Keratinocyte (primary cell): ENCODE results near the gene ZNF275. TPM values are rescaled to one million over a fixed set of nuclear protein-coding genes. Genes with fewer than 3 reads are reported as not detected.

ENCODE experiments used
- DNase-seq: peaks from one replicate; pipeline ENCODE4 v3.0.0-alpha.2; 2011; ENCODE audit warnings: low read depth, missing footprints, low spot score
- FAIRE-seq: peaks from 2 replicates; lab custom pipeline; 2011; peaks lifted over from hg19 to GRCh38; lab: Jason Lieb, UNC
- H2AFZ ChIP-seq: 2 replicates; pipeline ENCODE4 v1.6.0; 2012; ENCODE audit warnings: low read length, control low read depth, inconsistent platforms; ENCODE audit not compliant: control insufficient read depth
- H3K27ac ChIP-seq: 2 replicates; pipeline ENCODE4 v1.5.1; 2011; ENCODE audit warnings: low read length; ENCODE audit not compliant: control insufficient read depth, insufficient read depth
- H3K27me3 ChIP-seq: 3 replicates; pipeline ENCODE4 v1.6.0; 2011; ENCODE audit warnings: low read length; ENCODE audit not compliant: control insufficient read depth, insufficient read depth; ENCODE audit errors: extremely low read depth
- H3K36me3 ChIP-seq, 2 experiments: 2 replicates in 1 of 2; 3 replicates in 1 of 2; pipeline ENCODE4 v1.5.1; 2011; ENCODE audit warnings: low read length in 2 of 2, mild to moderate bottlenecking in 1 of 2; ENCODE audit not compliant: control insufficient read depth in 2 of 2, insufficient read depth in 2 of 2; ENCODE audit errors: extremely low read depth in 1 of 2
- H3K4me1 ChIP-seq: 3 replicates; pipeline ENCODE4 v1.5.1; 2011; ENCODE audit warnings: low read length; ENCODE audit not compliant: control insufficient read depth, insufficient read depth; ENCODE audit errors: extremely low read depth
- H3K4me2 ChIP-seq: 3 replicates; pipeline ENCODE4 v1.6.0; 2011; ENCODE audit warnings: low read depth, low read length; ENCODE audit not compliant: control insufficient read depth, insufficient read depth; ENCODE audit errors: extremely low read depth
- H3K4me3 ChIP-seq, 3 experiments: fragments of 200-600 bp in 1 of 3; sonication (generic) in 1 of 3; 2 replicates in 2 of 3; 3 replicates in 1 of 3; pipeline ENCODE4 v1.5.1; 2011 to 2016; ENCODE audit warnings: low read length in 3 of 3, mild to moderate bottlenecking in 3 of 3, control low read depth in 2 of 3, inconsistent platforms in 1 of 3, low read depth in 1 of 3, mixed read lengths in 1 of 3, mixed run types in 1 of 3, moderate library complexity in 1 of 3; ENCODE audit not compliant: control insufficient read depth in 2 of 3, insufficient read depth in 2 of 3; ENCODE audit errors: extremely low read depth in 1 of 3
- H3K79me2 ChIP-seq: 2 replicates; pipeline ENCODE4 v1.6.0; 2012; ENCODE audit warnings: low read length; ENCODE audit not compliant: control insufficient read depth, insufficient read depth
- H3K9ac ChIP-seq: 3 replicates; pipeline ENCODE4 v1.6.0; 2011; ENCODE audit warnings: low read length; ENCODE audit not compliant: control insufficient read depth, insufficient read depth; ENCODE audit errors: extremely low read depth
- H3K9me1 ChIP-seq: 3 replicates; pipeline ENCODE4 v1.6.0; 2011; ENCODE audit warnings: low read length; ENCODE audit not compliant: control insufficient read depth, insufficient read depth; ENCODE audit errors: extremely low read depth
- H3K9me3 ChIP-seq: 2 replicates; pipeline ENCODE4 v1.5.1; 2012; ENCODE audit warnings: low read depth, low read length; ENCODE audit not compliant: control insufficient read depth
- H4K20me1 ChIP-seq: 3 replicates; pipeline ENCODE4 v1.6.0; 2011; ENCODE audit warnings: low read length; ENCODE audit not compliant: control insufficient read depth, insufficient read depth; ENCODE audit errors: extremely low read depth
- CTCF ChIP-seq, 3 experiments: IDR thresholded peaks in 1 of 3; conservative IDR thresholded peaks in 1 of 3; optimal IDR thresholded peaks in 1 of 3; 2 replicates in 2 of 3; 3 replicates in 1 of 3; pipeline versions ENCODE3 to v1.5.1; 2011; ENCODE audit warnings: low read length in 3 of 3, mild to moderate bottlenecking in 3 of 3, moderate library complexity in 2 of 3, control low read depth in 1 of 3, inconsistent platforms in 1 of 3; ENCODE audit not compliant: insufficient read depth in 2 of 3; ENCODE audit errors: extremely low read depth in 1 of 3
- EZH2 ChIP-seq: IDR thresholded peaks from one replicate; pipeline ENCODE4 v1.6.1; 2012; ENCODE audit warnings: inconsistent platforms, mild to moderate bottlenecking, low read length, moderate library complexity
- dilution Hi-C: fragments of 300-500 bp; cut with MboI; formaldehyde crosslinking; loops from one replicate; pipeline ENCODE4 v1.7.0; 2020; ENCODE audit warnings: low sequenced_read_pairs; ENCODE audit not compliant: extremely low pct_ligation_motif_present
- polyA plus RNA-seq, 5 experiments: library from polyadenylated mRNA; depleted of rRNA in 3 of 5; stranded (reverse) in 3 of 5; stranded (forward) in 1 of 5; unstranded in 1 of 5; fragments of >200 nt; gene quantifications; 1 replicate in 1 of 5; 2 replicates in 3 of 5; 3 replicates in 1 of 5; pipeline versions ENCODE4 v1.2.1 to v1.2.3, GENCODE V29; 2011 to 2012; ENCODE audit warnings: missing spikeins in 2 of 5, low read depth in 1 of 5, low replicate concordance in 1 of 5

Gene ZNF275
- polyA plus RNA-seq, 1 donor (not counting 4 experiments of a cell fraction or from before 2014, with no cell fraction given), result 5.3 TPM

- Histone ChIP-seq H3K36me3 (no peaks in the 10 kb centered on the region), H3K27me3 (no peaks in the 10 kb centered on the region), H3K9me3 (no peaks in the 10 kb centered on the region), H3K27ac (no peak overlapping the region), H3K9ac (no peak overlapping the region), H4K20me1 (no peaks in the 10 kb centered on the region), H3K9me1 (no peaks in the 10 kb centered on the region), H3K4me2 (no peak overlapping the region), H3K4me3 (no peak overlapping the region), H2AFZ (no peak overlapping the region), H3K79me2 (no peaks in the 10 kb centered on the region), H3K4me1 (no peaks in the 10 kb centered on the region)
- DNase-seq (no peak), FAIRE-seq (no peak)
- TF ChIP-seq CTCF (optimal IDR thresholded peaks at IDR 0.05 in 1 of 3, IDR thresholded peaks at IDR 0.05 in 1 of 3, conservative IDR thresholded peaks at IDR 0.05 in 1 of 3; ENCODE audit: extremely low read depth in 1 of 3, insufficient read depth in 2 of 3, low read length in 3 of 3), result no peak
- TF ChIP-seq EZH2, result no peak
- dilution Hi-C loops, result no loop called here
Measured at GRCh38 chrX:153366878-153367538, 33.1 kb downstream of the ZNF275 start.

- H3K27me3 ChIP-seq, result no peaks in the 10 kb centered on the region
- no peak for FAIRE-seq
- H3K9me1 ChIP-seq, result no peaks in the 10 kb centered on the region
- H3K36me3 ChIP-seq, result no peaks in the 10 kb centered on the region
- no peaks in the 10 kb centered on the region for H4K20me1 ChIP-seq
- no peak overlapping the region for H3K27ac ChIP-seq
- H2AFZ ChIP-seq, result no peak overlapping the region
- H3K4me3 ChIP-seq, result no peak overlapping the region
- dilution Hi-C loops, result no loop called here
- H3K4me1 ChIP-seq, result no peaks in the 10 kb centered on the region
- H3K79me2 ChIP-seq, result no peaks in the 10 kb centered on the region
- DNase-seq, result no peak
- no peak for TF ChIP-seq CTCF (optimal IDR thresholded peaks at IDR 0.05 in 1 of 3, IDR thresholded peaks at IDR 0.05 in 1 of 3, conservative IDR thresholded peaks at IDR 0.05 in 1 of 3; ENCODE audit: extremely low read depth in 1 of 3, insufficient read depth in 2 of 3, low read length in 3 of 3)
- no peak for TF ChIP-seq EZH2
- H3K9ac ChIP-seq, result no peak overlapping the region
- H3K9me3 ChIP-seq, result no peaks in the 10 kb centered on the region
- H3K4me2 ChIP-seq, result no peak overlapping the region
Measured at GRCh38 chrX:153370293-153371055, 36.5 kb downstream of the ZNF275 start.
